DOHH2 (cell line): ENCODE results near the gene PCGF3.

ENCODE experiments used
- H3F3A ChIP-seq: fragments of 200-600 bp; sonication (generic), shearing (Covaris generic); 2 replicates; pipeline ENCODE4 v1.6.0; 2016; ENCODE audit warnings: antibody characterized with exemption, mild to moderate bottlenecking; ENCODE audit not compliant: control insufficient read depth, insufficient read depth
- H3K27ac ChIP-seq: fragments of 200-600 bp; sonication (generic); 2 replicates; pipeline ENCODE4 v1.5.1; 2014; ENCODE audit warnings: low read depth, mild to moderate bottlenecking, low read length, moderate library complexity
- H3K27me3 ChIP-seq: fragments of 200-600 bp; sonication (generic); 2 replicates; pipeline ENCODE4 v1.6.1; 2014; ENCODE audit warnings: mild to moderate bottlenecking, low read length, mixed read lengths; ENCODE audit not compliant: control insufficient read depth
- H3K36me3 ChIP-seq: fragments of 200-600 bp; sonication (generic); 2 replicates; pipeline ENCODE4 v1.6.1; 2014; ENCODE audit warnings: mild to moderate bottlenecking, low read length, moderate library complexity, mixed read lengths; ENCODE audit not compliant: control insufficient read depth
- H3K4me1 ChIP-seq: fragments of 200-600 bp; sonication (generic); 2 replicates; pipeline ENCODE4 v1.6.1; 2014; ENCODE audit warnings: mild to moderate bottlenecking, low read length, mixed read lengths; ENCODE audit not compliant: control insufficient read depth
- H3K4me2 ChIP-seq: fragments of 200-600 bp; sonication (generic); 2 replicates; pipeline ENCODE4 v1.6.0; 2014; ENCODE audit warnings: mild to moderate bottlenecking, low read length, moderate library complexity
- H3K4me3 ChIP-seq: fragments of 200-600 bp; sonication (generic); 2 replicates; pipeline ENCODE4 v1.5.1; 2014; ENCODE audit warnings: mild to moderate bottlenecking, low read length, mixed read lengths
- H3K79me2 ChIP-seq: fragments of 200-600 bp; sonication (generic); 2 replicates; pipeline ENCODE4 v1.6.1; 2014; ENCODE audit warnings: mild to moderate bottlenecking, low read length, mixed read lengths; ENCODE audit not compliant: control insufficient read depth
- H3K9me2 ChIP-seq: fragments of 200-600 bp; sonication (generic); replicated peaks from 2 replicates; pipeline ENCODE4 v1.6.1; 2014; ENCODE audit warnings: mild to moderate bottlenecking, low read length, mixed read lengths; ENCODE audit not compliant: control insufficient read depth
- H3K9me3 ChIP-seq: fragments of 200-600 bp; sonication (generic); 2 replicates; pipeline ENCODE4 v1.6.1; 2014; ENCODE audit warnings: antibody characterized with exemption, low read length, mixed read lengths; ENCODE audit not compliant: control insufficient read depth, insufficient read depth
- H4K20me1 ChIP-seq: fragments of 200-600 bp; sonication (generic); 2 replicates; pipeline ENCODE4 v1.6.0; 2014; ENCODE audit warnings: low read depth, mild to moderate bottlenecking, antibody characterized with exemption, low read length, moderate library complexity; ENCODE audit not compliant: control insufficient read depth, insufficient read depth
- CTCF ChIP-seq: fragments of 200-600 bp; sonication (generic); IDR thresholded peaks from one replicate; pipeline ENCODE4 v1.5.1; 2014; ENCODE audit warnings: antibody characterized with exemption, mild to moderate bottlenecking, low read depth, low read length; ENCODE audit not compliant: poor library complexity, severe bottlenecking
- EZH2phosphoT487 ChIP-seq: fragments of 200-600 bp; sonication (generic); IDR thresholded peaks from 2 replicates; pipeline ENCODE4 v1.6.1; 2017; ENCODE audit warnings: borderline replicate concordance, mild to moderate bottlenecking, antibody characterized with exemption, low read length, moderate library complexity, mixed read lengths

PCGF3 gene

GRCh38 chr4:760616-761015 is 55.0 kb downstream of the PCGF3 start:
- Histone ChIP-seq H3K4me2 (no peak overlapping the region), H3K9me3 (no peaks in the 10 kb centered on the region), H4K20me1 (no peaks in the 10 kb centered on the region), H3K36me3 (peaks cover 43% of the 10 kb centered on the region), H3F3A (0 out of 2 replicates have a peak, but pooled peaks cover 2% of the 10 kb centered on the region), H3K4me3 (no peak overlapping the region), H3K4me1 (peaks cover 17% of the 10 kb centered on the region), H3K27me3 (no peaks in the 10 kb centered on the region), H3K9me2 (no peaks in the 10 kb centered on the region), H3K27ac (no peak overlapping the region), H3K79me2 (no peaks in the 10 kb centered on the region)
- TF ChIP-seq EZH2phosphoT487 (no peak), CTCF (no peak)

- no peaks in the 10 kb centered on the region for H3K9me3 ChIP-seq
- H4K20me1 ChIP-seq: no peaks in the 10 kb centered on the region
- no peak overlapping the region for H3K4me3 ChIP-seq
- H3F3A ChIP-seq: peaks cover 4% of the 10 kb centered on the region; the same call in 1 of the 2 replicates
- TF ChIP-seq EZH2phosphoT487: no peak
- TF ChIP-seq CTCF: no peak
- no peaks in the 10 kb centered on the region for H3K9me2 ChIP-seq
- peaks cover 20% of the 10 kb centered on the region for H3K4me1 ChIP-seq
- H3K79me2 ChIP-seq: no peaks in the 10 kb centered on the region
- no peak overlapping the region for H3K4me2 ChIP-seq
- no peaks in the 10 kb centered on the region for H3K27me3 ChIP-seq
- H3K27ac ChIP-seq: no peak overlapping the region
- peaks cover 48% of the 10 kb centered on the region for H3K36me3 ChIP-seq
These were observed 55.5 kb downstream of the PCGF3 start for GRCh38 chr4:761086-761485.

GRCh38 chr4:761739-762138 is 56.1 kb downstream of the PCGF3 start:
- no peak overlapping the region for H3K27ac ChIP-seq
- no peak overlapping the region for H3K4me3 ChIP-seq
- no peak overlapping the region for H3K4me2 ChIP-seq
- no peak for TF ChIP-seq EZH2phosphoT487
- peaks cover 20% of the 10 kb centered on the region for H3K4me1 ChIP-seq
- H3K36me3 ChIP-seq: peaks cover 54% of the 10 kb centered on the region
- H3K9me2 ChIP-seq: no peaks in the 10 kb centered on the region
- no peaks in the 10 kb centered on the region for H3K79me2 ChIP-seq
- peaks cover 8% of the 10 kb centered on the region for H3F3A ChIP-seq
- no peaks in the 10 kb centered on the region for H3K27me3 ChIP-seq
- no peaks in the 10 kb centered on the region for H3K9me3 ChIP-seq
- H4K20me1 ChIP-seq: no peaks in the 10 kb centered on the region

- H3K4me2 ChIP-seq: no peak overlapping the region
- H3K79me2 ChIP-seq: peaks cover 2% of the 10 kb centered on the region; the same call in 1 of the 2 replicates
- TF ChIP-seq EZH2phosphoT487: no peak
- TF ChIP-seq CTCF: peak; percentile 37
- no peaks in the 10 kb centered on the region for H3K27me3 ChIP-seq
- no peaks in the 10 kb centered on the region for H3K9me3 ChIP-seq
- H3K9me2 ChIP-seq: no peaks in the 10 kb centered on the region
- peaks cover 62% of the 10 kb centered on the region for H3K36me3 ChIP-seq
- peaks cover 20% of the 10 kb centered on the region for H3K4me1 ChIP-seq
- H4K20me1 ChIP-seq: no peaks in the 10 kb centered on the region
- H3K27ac ChIP-seq: no peak overlapping the region
- no peak overlapping the region for H3K4me3 ChIP-seq
- H3F3A ChIP-seq: peaks cover 12% of the 10 kb centered on the region
These were observed 56.9 kb downstream of the PCGF3 start for GRCh38 chr4:762211-763190.
